Chondrocyte (in vitro differentiated cells): ENCODE results near the gene LMAN2. TPM values are rescaled to one million over a fixed set of nuclear protein-coding genes. Genes with fewer than 3 reads are reported as not detected.
"Not testable (repeated sequence)": the region's sequence is repeated elsewhere in the genome, so short reads cannot be mapped to it uniquely, and the experiment has no call there.

Source experiments
- DNase-seq: peaks from one replicate; pipeline ENCODE4 v3.0.0; 2021; ENCODE audit warnings: mixed read lengths, low spot score
- H3K27ac Mint-ChIP-seq: one replicate; pipeline ENCODE4 v1.8.0; 2021; ENCODE audit warnings: mild to moderate bottlenecking, moderate library complexity, mixed read lengths; ENCODE audit not compliant: unreplicated experiment
- H3K27me3 Mint-ChIP-seq: 2 replicates; pipeline ENCODE4 v1.8.0; 2021; ENCODE audit warnings: low read depth, mixed read lengths
- H3K36me3 Mint-ChIP-seq: 2 replicates; pipeline ENCODE4 v1.8.0; 2021; ENCODE audit warnings: low read depth, mixed read lengths
- H3K4me1 Mint-ChIP-seq: 2 replicates; pipeline ENCODE4 v1.8.0; 2021; ENCODE audit warnings: low read depth, mild to moderate bottlenecking, mixed read lengths
- H3K4me3 Mint-ChIP-seq: one replicate; pipeline ENCODE4 v1.8.0; 2021; ENCODE audit warnings: mild to moderate bottlenecking, moderate library complexity, mixed read lengths; ENCODE audit not compliant: unreplicated experiment
- H3K9me3 Mint-ChIP-seq: 2 replicates; pipeline ENCODE4 v1.8.0; 2021; ENCODE audit warnings: low read depth, mixed read lengths
- total RNA-seq: library from RNA; stranded (reverse); gene quantifications from 3 replicates; pipeline ENCODE4 v1.2.1, GENCODE V29; 2021
- TF ChIP-seq, protein P1 (sequence below): fragments of 200-600 bp; sonication (generic); IDR thresholded peaks from 2 replicates; pipeline ENCODE4 v1.5.0; 2021; ENCODE audit warnings: antibody characterized with exemption, mild to moderate bottlenecking, moderate library complexity

Gene LMAN2
- total RNA-seq, 1 donor from 2014 or later: 83.4 TPM

DNA sequence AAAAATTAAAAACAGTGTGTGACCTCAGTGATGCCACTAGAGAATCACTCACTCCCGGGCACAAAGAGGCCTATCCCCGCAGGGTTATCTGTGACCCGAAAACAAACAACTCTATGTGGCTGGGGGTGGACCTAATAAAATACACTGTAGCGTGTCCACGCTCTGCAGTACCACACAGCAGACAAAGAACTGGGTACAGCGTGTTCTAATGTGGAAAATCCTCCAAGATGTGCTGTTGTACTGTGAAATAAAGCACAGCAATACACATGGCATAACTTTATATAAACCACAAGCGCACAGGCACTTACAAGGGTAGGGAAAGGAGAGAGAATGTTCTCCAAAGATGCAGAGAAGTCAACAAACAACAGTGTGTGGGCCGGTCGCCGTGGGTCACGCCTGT is 24.6 kb upstream of the LMAN2 start:
- TF ChIP-seq, protein P1, sequence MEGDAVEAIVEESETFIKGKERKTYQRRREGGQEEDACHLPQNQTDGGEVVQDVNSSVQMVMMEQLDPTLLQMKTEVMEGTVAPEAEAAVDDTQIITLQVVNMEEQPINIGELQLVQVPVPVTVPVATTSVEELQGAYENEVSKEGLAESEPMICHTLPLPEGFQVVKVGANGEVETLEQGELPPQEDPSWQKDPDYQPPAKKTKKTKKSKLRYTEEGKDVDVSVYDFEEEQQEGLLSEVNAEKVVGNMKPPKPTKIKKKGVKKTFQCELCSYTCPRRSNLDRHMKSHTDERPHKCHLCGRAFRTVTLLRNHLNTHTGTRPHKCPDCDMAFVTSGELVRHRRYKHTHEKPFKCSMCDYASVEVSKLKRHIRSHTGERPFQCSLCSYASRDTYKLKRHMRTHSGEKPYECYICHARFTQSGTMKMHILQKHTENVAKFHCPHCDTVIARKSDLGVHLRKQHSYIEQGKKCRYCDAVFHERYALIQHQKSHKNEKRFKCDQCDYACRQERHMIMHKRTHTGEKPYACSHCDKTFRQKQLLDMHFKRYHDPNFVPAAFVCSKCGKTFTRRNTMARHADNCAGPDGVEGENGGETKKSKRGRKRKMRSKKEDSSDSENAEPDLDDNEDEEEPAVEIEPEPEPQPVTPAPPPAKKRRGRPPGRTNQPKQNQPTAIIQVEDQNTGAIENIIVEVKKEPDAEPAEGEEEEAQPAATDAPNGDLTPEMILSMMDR: no peak
- Mint-ChIP-seq H3K27ac (no peak overlapping the region), H3K27me3 (no peaks in the 10 kb centered on the region), H3K4me1 (peaks cover 17% of the 10 kb centered on the region), H3K36me3 (no peaks in the 10 kb centered on the region), H3K4me3 (no peak overlapping the region), H3K9me3 (no peaks in the 10 kb centered on the region)
- no peak for DNase-seq

DNA sequence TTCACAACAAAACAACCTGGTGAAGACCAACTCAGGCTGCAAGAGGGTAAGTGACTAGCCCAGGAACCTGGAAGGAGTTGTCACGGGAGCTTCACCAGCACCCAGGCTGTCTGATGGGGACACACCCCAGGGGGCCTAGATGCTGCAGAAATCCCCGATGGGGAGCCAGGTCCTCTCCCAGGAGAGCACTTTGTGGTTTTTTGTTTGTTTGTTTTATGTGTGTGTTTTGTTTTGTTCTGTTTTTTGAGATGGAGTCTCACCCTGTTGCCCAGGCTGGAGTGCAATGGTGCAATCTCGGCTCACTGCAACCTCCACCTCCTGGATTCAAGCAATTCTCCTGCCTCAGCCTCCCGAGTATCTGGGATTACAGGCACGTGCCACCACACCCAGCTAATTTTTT is 24.0 kb upstream of the LMAN2 start:
- H3K36me3 Mint-ChIP-seq, H3K4me3 Mint-ChIP-seq, DNase-seq, H3K27me3 Mint-ChIP-seq, H3K9me3 Mint-ChIP-seq, H3K27ac Mint-ChIP-seq: not testable (repeated sequence)
- peaks cover 17% of the 10 kb centered on the region for H3K4me1 Mint-ChIP-seq

DNA sequence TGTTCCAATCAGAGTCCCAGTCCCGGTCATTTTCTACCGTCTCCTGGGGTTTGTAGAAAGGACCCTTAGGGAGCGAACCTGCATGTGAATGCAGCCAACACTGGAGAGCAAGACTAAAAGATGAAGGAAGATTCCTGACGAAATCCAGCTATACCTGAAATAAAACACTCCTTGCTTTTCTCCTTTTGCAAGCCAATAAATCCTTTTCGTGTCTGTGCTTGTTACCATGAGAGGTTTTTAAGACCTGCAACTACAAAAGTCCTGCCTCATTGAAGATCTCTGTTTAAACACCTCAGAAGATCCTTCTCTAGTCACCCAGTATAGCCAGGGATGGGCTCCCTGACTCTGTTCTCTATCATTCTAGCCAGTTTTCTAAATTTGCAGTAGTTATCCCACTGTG is 22.7 kb upstream of the LMAN2 start:
- peaks cover 12% of the 10 kb centered on the region for H3K4me1 Mint-ChIP-seq
- H3K9me3 Mint-ChIP-seq: no peaks in the 10 kb centered on the region
- no peak overlapping the region for H3K27ac Mint-ChIP-seq
- H3K36me3 Mint-ChIP-seq: no peaks in the 10 kb centered on the region
- no peak overlapping the region for H3K4me3 Mint-ChIP-seq
- no peak for DNase-seq
- H3K27me3 Mint-ChIP-seq: no peaks in the 10 kb centered on the region
- TF ChIP-seq, protein P1: no peak

DNA sequence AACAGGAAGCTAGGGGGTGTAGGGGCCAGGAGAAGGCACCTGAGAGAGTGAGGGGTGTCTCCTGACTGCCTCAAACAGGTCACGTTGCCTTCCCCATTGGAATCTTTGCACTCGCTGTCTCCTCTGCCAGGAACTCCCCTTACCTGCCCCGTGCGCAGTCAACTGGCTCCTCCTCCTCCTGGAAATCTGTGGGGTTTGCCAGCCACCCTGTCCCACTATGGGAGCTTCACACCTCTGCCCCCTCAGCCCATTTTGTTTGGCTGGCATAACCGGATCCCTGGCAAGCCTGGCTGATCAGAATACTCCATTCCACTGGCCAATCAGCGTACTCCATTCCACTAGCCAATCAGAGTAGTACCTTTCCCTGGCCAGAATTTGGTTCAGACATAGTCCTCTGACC is 22.3 kb upstream of the LMAN2 start:
- no peaks in the 10 kb centered on the region for H3K9me3 Mint-ChIP-seq
- no peak overlapping the region for H3K27ac Mint-ChIP-seq
- no peak overlapping the region for H3K4me3 Mint-ChIP-seq
- TF ChIP-seq, protein P1: no peak
- peaks cover 14% of the 10 kb centered on the region for H3K4me1 Mint-ChIP-seq
- no peaks in the 10 kb centered on the region for H3K27me3 Mint-ChIP-seq
- no peaks in the 10 kb centered on the region for H3K36me3 Mint-ChIP-seq
- no peak for DNase-seq

DNA sequence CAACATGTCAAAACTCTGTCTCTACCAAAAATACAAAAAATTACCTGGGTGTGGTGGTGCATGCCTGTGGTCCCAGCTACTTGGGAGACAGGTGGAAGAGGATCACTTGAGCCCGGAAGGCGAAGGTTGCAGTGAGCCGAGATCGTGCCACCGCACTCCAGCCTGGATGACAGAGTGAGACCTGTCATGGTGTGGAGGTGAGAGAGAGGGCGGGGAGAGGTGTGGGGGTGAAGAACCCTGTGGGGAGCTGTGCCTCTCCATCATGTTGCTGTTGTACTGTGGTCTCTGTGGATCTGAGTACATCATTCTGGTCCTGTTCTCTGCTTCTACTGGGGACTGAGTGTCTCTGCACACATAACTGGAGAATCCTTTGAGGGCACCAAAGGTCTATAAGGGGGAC is 21.4 kb upstream of the LMAN2 start:
- H3K4me1 Mint-ChIP-seq: peaks cover 17% of the 10 kb centered on the region
- H3K4me3 Mint-ChIP-seq: no peak overlapping the region
- TF ChIP-seq, protein P1: no peak
- H3K27me3 Mint-ChIP-seq: no peaks in the 10 kb centered on the region
- no peaks in the 10 kb centered on the region for H3K9me3 Mint-ChIP-seq
- no peak for DNase-seq
- no peak overlapping the region for H3K27ac Mint-ChIP-seq
- H3K36me3 Mint-ChIP-seq: no peaks in the 10 kb centered on the region

DNA sequence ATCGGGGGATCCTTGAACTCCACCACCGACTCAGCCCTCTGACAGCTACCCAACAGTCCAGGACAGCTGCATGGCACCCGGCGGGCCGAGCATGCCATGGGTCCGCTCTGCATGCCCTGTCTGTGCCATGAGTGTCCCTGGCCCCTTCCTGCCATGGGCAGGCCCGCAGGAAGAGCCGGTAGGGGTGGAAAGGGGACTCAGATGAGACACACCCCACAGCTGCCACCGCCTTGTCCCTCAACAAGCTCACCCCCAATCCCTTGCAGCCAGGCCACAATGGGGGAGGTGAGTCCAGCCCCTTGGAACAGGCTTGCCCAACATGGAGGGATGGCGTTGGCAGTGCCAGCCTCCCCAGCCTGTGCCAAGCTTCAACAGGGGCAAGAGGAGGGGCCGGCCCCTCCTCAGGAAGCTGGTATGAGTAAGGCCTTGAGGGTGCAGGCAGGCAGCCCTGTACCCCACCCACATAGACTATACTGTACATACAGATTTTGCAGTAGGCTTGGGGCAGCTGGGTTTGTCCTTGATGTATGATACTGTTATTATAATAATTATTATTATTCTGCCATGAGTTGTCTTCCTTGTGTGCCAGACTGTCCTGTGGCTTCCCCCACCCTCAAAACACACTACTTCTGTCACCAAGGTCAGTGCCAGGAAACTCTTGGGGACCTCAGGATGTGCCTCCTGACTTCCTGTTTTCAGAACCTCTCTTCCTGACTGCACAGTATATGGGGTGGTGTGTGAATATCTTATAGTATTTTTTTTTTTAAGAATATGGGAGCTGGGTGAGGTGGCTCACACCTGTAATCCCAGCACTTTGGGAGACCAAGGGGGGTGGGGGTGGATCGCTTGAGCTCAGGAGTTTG is 20.8 kb upstream of the LMAN2 start:
- H3K4me3 Mint-ChIP-seq: no peak overlapping the region
- DNase-seq: no peak
- TF ChIP-seq, protein P1: no peak
- H3K27me3 Mint-ChIP-seq: no peaks in the 10 kb centered on the region
- H3K4me1 Mint-ChIP-seq: peaks cover 17% of the 10 kb centered on the region
- H3K9me3 Mint-ChIP-seq: no peaks in the 10 kb centered on the region
- H3K36me3 Mint-ChIP-seq: no peaks in the 10 kb centered on the region
- H3K27ac Mint-ChIP-seq: no peak overlapping the region
